MM.1S (cell line): ENCODE measurements around the gene PLEKHA7.

ENCODE experiments used
- DNase-seq: peaks from one replicate; pipeline ENCODE4 v3.0.0-alpha.2; 2015
- H2AFZ ChIP-seq: fragments of 300-600 bp; sonication (generic); 2 replicates; pipeline ENCODE4 v1.6.0; 2016; ENCODE audit warnings: antibody characterized with exemption, low read length
- H3F3A ChIP-seq: fragments of 300-600 bp; sonication (generic); 2 replicates; pipeline ENCODE4 v1.6.1; 2016; ENCODE audit warnings: mild to moderate bottlenecking, antibody characterized with exemption, low read length, moderate library complexity, mixed read lengths; ENCODE audit not compliant: insufficient read depth
- H3K27ac ChIP-seq: fragments of 300-600 bp; sonication (generic); 2 replicates; pipeline ENCODE4 v1.5.1; 2016; ENCODE audit warnings: mild to moderate bottlenecking, low read length
- H3K27me3 ChIP-seq: fragments of 300-600 bp; sonication (generic); replicated peaks from 2 replicates; pipeline ENCODE4 v1.6.0; 2016; ENCODE audit warnings: low read length; ENCODE audit not compliant: insufficient read depth
- H3K36me3 ChIP-seq: fragments of 300-600 bp; sonication (generic); replicated peaks from 2 replicates; pipeline ENCODE4 v1.6.1; 2016; ENCODE audit warnings: mild to moderate bottlenecking, low read length, mixed read lengths; ENCODE audit not compliant: insufficient read depth
- H3K4me1 ChIP-seq: fragments of 300-600 bp; sonication (generic); 2 replicates; pipeline ENCODE4 v1.6.1; 2016; ENCODE audit warnings: low read length, mixed read lengths
- H3K4me2 ChIP-seq: fragments of 300-600 bp; sonication (generic); 2 replicates; pipeline ENCODE4 v1.6.0; 2016; ENCODE audit warnings: low read depth, low read length
- H3K4me3 ChIP-seq: fragments of 300-600 bp; sonication (generic); 2 replicates; pipeline ENCODE4 v1.5.1; 2016; ENCODE audit warnings: low read length, mixed read lengths
- H3K79me2 ChIP-seq: fragments of 300-600 bp; sonication (generic); 2 replicates; pipeline ENCODE4 v1.6.1; 2016; ENCODE audit warnings: mixed run types, low read length, mixed read lengths
- H3K9ac ChIP-seq: fragments of 300-600 bp; sonication (generic); 2 replicates; pipeline ENCODE4 v1.6.1; 2016; ENCODE audit warnings: low read length, mixed read lengths
- H3K9me2 ChIP-seq: fragments of 300-600 bp; sonication (generic); replicated peaks from 2 replicates; pipeline ENCODE4 v1.6.1; 2016; ENCODE audit warnings: mild to moderate bottlenecking, low read length, mixed read lengths; ENCODE audit not compliant: insufficient read depth
- H3K9me3 ChIP-seq: fragments of 300-600 bp; sonication (generic); replicated peaks from 2 replicates; pipeline ENCODE4 v1.6.1; 2016; ENCODE audit warnings: mild to moderate bottlenecking, low read length, mixed read lengths; ENCODE audit not compliant: insufficient read depth
- H4K20me1 ChIP-seq: fragments of 300-600 bp; sonication (generic); 2 replicates; pipeline ENCODE4 v1.6.1; 2016; ENCODE audit warnings: mild to moderate bottlenecking, low read length, moderate library complexity, mixed read lengths; ENCODE audit not compliant: insufficient read depth
- EZH2 ChIP-seq: fragments of 300-600 bp; sonication (generic); optimal IDR thresholded peaks from 2 replicates; pipeline ENCODE3; 2017; ENCODE audit warnings: low read depth, mild to moderate bottlenecking, antibody characterized with exemption, low read length, mixed read lengths
- EZH2phosphoT487 ChIP-seq: fragments of 300-600 bp; sonication (generic); IDR thresholded peaks from 2 replicates; pipeline ENCODE4 v1.6.1; 2018; ENCODE audit warnings: antibody characterized with exemption, low read length
- TF ChIP-seq, protein P1 (sequence below): fragments of 300-600 bp; sonication (generic); IDR thresholded peaks from 2 replicates; pipeline ENCODE4 v1.5.1; 2016; ENCODE audit warnings: antibody characterized with exemption, low read length, mixed read lengths

PLEKHA7 gene

DNA sequence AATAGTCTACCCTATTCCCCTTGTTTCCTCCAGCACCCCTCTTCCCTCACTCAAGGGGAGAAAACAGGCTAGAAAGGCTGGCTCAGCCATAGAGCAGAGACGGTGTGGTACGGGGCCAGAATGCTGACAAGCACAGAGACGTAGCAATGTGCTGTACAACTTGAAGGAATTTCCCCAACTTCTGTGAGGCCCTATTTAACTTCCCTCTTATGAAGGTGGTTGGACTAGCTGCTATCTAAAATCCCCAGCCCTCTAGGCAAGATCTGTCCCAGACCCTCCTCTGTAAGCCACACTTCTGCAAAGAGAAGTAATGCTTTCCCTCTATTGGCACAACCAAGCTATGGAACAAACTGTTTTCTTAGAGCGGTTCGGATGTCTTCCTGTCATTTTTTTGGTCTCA lies 37.8 kb downstream of the PLEKHA7 start:
- Histone ChIP-seq H3K9me3 (no peaks in the 10 kb centered on the region), H3K27ac (no peak overlapping the region), H4K20me1 (no peaks in the 10 kb centered on the region), H3K9me2 (no peaks in the 10 kb centered on the region), H3F3A (no peaks in the 10 kb centered on the region), H3K4me1 (no peaks in the 10 kb centered on the region), H3K4me3 (no peak overlapping the region), H3K4me2 (no peak overlapping the region), H3K9ac (no peak overlapping the region), H3K27me3 (no peaks in the 10 kb centered on the region), H3K36me3 (no peaks in the 10 kb centered on the region), H3K79me2 (peaks cover 90% of the 10 kb centered on the region), H2AFZ (no peak overlapping the region)
- TF ChIP-seq, protein P1, sequence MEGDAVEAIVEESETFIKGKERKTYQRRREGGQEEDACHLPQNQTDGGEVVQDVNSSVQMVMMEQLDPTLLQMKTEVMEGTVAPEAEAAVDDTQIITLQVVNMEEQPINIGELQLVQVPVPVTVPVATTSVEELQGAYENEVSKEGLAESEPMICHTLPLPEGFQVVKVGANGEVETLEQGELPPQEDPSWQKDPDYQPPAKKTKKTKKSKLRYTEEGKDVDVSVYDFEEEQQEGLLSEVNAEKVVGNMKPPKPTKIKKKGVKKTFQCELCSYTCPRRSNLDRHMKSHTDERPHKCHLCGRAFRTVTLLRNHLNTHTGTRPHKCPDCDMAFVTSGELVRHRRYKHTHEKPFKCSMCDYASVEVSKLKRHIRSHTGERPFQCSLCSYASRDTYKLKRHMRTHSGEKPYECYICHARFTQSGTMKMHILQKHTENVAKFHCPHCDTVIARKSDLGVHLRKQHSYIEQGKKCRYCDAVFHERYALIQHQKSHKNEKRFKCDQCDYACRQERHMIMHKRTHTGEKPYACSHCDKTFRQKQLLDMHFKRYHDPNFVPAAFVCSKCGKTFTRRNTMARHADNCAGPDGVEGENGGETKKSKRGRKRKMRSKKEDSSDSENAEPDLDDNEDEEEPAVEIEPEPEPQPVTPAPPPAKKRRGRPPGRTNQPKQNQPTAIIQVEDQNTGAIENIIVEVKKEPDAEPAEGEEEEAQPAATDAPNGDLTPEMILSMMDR: no peak
- TF ChIP-seq EZH2phosphoT487: no peak
- TF ChIP-seq EZH2: no peak
- DNase-seq: no peak

GRCh38 chr11:16975906-16976305 lies 38.3 kb downstream of the PLEKHA7 start:
- no peaks in the 10 kb centered on the region for H3K4me1 ChIP-seq
- peaks cover 90% of the 10 kb centered on the region for H3K79me2 ChIP-seq
- H3K4me3 ChIP-seq: no peak overlapping the region
- no peaks in the 10 kb centered on the region for H3K27me3 ChIP-seq
- H3K9ac ChIP-seq: no peak overlapping the region
- H2AFZ ChIP-seq: no peak overlapping the region
- no peaks in the 10 kb centered on the region for H3F3A ChIP-seq
- TF ChIP-seq EZH2: no peak
- no peak for TF ChIP-seq EZH2phosphoT487
- TF ChIP-seq, protein P1: no peak
- H3K36me3 ChIP-seq: no peaks in the 10 kb centered on the region
- no peak for DNase-seq
- H3K9me2 ChIP-seq: no peaks in the 10 kb centered on the region
- no peaks in the 10 kb centered on the region for H3K9me3 ChIP-seq
- no peaks in the 10 kb centered on the region for H4K20me1 ChIP-seq
- no peak overlapping the region for H3K4me2 ChIP-seq
- no peak overlapping the region for H3K27ac ChIP-seq

- no peak for DNase-seq
- H3F3A ChIP-seq: no peaks in the 10 kb centered on the region
- no peak overlapping the region for H3K4me3 ChIP-seq
- H3K27ac ChIP-seq: no peak overlapping the region
- TF ChIP-seq EZH2 (no peak), EZH2phosphoT487 (no peak)
- no peak overlapping the region for H2AFZ ChIP-seq
- H3K36me3 ChIP-seq: no peaks in the 10 kb centered on the region
- H4K20me1 ChIP-seq: no peaks in the 10 kb centered on the region
- H3K27me3 ChIP-seq: no peaks in the 10 kb centered on the region
- H3K9me2 ChIP-seq: no peaks in the 10 kb centered on the region
- peaks cover 87% of the 10 kb centered on the region for H3K79me2 ChIP-seq
- no peak overlapping the region for H3K4me2 ChIP-seq
- H3K4me1 ChIP-seq: peaks cover 13% of the 10 kb centered on the region
- H3K9ac ChIP-seq: no peak overlapping the region
- no peaks in the 10 kb centered on the region for H3K9me3 ChIP-seq
Measured at GRCh38 chr11:16973338-16973964, 40.8 kb downstream of the PLEKHA7 start.
